Measurements from ENCODE around the gene FGF12.

DNA sequence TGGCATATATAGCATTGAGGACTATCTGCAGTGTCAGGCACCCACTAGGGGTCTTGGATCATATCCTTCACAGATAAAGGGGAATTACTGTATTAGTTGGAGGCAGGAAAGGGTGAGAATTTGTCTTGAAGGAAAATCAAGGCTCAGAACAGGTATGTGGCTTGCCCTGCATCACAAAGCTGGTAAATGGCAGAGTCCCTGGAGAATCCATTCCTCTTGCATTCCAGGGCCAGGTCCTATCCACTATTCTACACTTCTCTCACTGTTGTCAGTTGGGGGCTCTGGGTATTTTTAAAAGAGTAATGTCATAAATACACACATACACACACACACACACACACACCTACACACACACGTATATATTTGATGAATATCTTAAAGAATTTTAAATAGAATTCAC, 19.8 kb upstream of the FGF12 start:
- TF ChIP-seq, protein P1, sequence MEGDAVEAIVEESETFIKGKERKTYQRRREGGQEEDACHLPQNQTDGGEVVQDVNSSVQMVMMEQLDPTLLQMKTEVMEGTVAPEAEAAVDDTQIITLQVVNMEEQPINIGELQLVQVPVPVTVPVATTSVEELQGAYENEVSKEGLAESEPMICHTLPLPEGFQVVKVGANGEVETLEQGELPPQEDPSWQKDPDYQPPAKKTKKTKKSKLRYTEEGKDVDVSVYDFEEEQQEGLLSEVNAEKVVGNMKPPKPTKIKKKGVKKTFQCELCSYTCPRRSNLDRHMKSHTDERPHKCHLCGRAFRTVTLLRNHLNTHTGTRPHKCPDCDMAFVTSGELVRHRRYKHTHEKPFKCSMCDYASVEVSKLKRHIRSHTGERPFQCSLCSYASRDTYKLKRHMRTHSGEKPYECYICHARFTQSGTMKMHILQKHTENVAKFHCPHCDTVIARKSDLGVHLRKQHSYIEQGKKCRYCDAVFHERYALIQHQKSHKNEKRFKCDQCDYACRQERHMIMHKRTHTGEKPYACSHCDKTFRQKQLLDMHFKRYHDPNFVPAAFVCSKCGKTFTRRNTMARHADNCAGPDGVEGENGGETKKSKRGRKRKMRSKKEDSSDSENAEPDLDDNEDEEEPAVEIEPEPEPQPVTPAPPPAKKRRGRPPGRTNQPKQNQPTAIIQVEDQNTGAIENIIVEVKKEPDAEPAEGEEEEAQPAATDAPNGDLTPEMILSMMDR (conservative IDR thresholded peaks at IDR 0.05 in 1 of 2, IDR thresholded peaks at IDR 0.05 in 1 of 2; ENCODE audit: low read depth in 1 of 2, low read length in 2 of 2) = no peak
- no peak for TF ChIP-seq EZH2 (IDR thresholded peaks at IDR 0.05; ENCODE audit: low read length, missing control alignments)
